Activated T-helper 2 cell treated with anti-CD3 and anti-CD28 coated beads, Interferon-gamma antibody, Interleukin-2, Interleukin-4, amounts not matched to agents 10 μg/mL and 5 μg/mL and 100 μg/mL, durations not matched to agents 14 hours and 24 hours and 36 hours (primary cell): ENCODE data around the gene ADGRD2. TPM values are rescaled to one million over a fixed set of nuclear protein-coding genes. Genes with fewer than 3 reads are reported as not detected.

Experiments
- DNase-seq: peaks from one replicate; pipeline ENCODE4 v3.0.0; 2021; ENCODE audit warnings: low spot score
- H3K27ac Mint-ChIP-seq: one replicate; pipeline ENCODE4 v1.8.0; 2021; ENCODE audit warnings: mixed read lengths
- H3K27me3 Mint-ChIP-seq: one replicate; pipeline ENCODE4 v1.8.0; 2021; ENCODE audit warnings: low read depth, mixed read lengths
- H3K36me3 Mint-ChIP-seq: one replicate; pipeline ENCODE4 v1.8.0; 2021; ENCODE audit warnings: low read depth, mixed read lengths
- H3K4me1 Mint-ChIP-seq: one replicate; pipeline ENCODE4 v1.8.0; 2021; ENCODE audit warnings: low read depth, mixed read lengths
- H3K4me3 Mint-ChIP-seq: one replicate; pipeline ENCODE4 v1.8.0; 2021; ENCODE audit warnings: low read depth, mild to moderate bottlenecking, moderate library complexity, mixed read lengths
- H3K9me3 Mint-ChIP-seq: one replicate; pipeline ENCODE4 v1.8.0; 2021; ENCODE audit warnings: mixed read lengths
- intact Hi-C: fragments of 100-400 bp; cut with micrococcal nuclease; formaldehyde crosslinking; loops from one replicate; pipeline ENCODE4 v1.15.1; 2023
- total RNA-seq: library from RNA; stranded (reverse); gene quantifications from 2 replicates; pipeline ENCODE4 v1.2.3, GENCODE V29; 2022

ADGRD2 gene
- total RNA-seq, 1 donor from 2014 or later = not detected

DNA sequence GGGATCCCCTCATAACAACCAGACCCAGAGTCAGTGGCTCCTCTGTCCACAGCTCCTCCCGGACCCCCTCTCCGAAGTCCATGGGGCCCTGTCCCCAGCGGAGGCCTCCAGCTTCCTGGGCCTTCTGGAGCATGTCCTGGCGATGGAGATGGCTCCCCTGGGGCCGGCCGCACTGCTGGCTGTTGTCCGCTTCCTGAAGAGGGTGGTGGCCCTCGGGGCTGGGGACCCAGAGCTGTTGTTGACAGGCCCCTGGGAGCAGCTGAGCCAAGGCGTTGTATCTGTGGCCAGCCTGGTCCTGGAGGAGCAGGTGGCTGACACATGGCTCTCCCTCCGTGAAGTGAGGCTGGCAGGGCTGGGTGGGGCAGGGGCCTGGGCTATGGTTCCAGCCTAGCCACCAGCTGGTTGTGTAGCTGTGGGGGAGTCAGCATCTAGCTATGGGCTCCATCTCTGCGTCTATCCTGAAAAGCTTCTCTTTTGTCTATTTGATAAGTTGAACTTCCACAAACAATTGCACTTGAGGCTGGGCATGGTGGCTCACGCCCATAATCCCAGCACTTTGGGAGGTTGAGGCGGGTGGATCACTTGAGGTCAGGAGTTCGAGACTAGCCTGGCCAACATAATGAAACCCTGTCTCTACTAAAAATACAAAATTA is 4.7 kb downstream of the ADGRD2 start:
- Mint-ChIP-seq H3K27ac (no peak overlapping the region), H3K9me3 (no peaks in the 10 kb centered on the region), H3K36me3 (no peaks in the 10 kb centered on the region), H3K4me1 (no peaks in the 10 kb centered on the region), H3K4me3 (no peak overlapping the region), H3K27me3 (peaks cover 20% of the 10 kb centered on the region)
- intact Hi-C loops = no loop called here
- no peak for DNase-seq

DNA sequence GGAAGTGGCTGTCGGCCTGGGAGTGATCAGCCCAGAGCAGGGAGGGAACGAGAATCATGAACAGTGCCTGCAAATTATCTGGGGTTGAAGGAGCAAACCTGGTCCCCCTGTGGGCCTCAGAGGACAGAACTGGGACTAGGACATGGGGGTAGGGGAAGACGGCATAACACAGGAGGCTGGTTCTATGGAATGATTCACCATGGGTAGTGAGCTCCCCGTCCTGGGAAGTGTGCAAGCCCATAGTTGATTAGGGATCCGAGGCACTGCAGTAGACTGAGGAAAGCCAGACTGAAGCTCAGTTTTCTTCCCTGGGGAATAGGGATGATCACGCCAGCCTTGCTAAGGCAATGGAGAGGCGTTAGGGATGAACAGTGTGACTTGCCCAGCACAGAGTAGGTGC is 5.6 kb downstream of the ADGRD2 start:
- Mint-ChIP-seq H3K27me3 (peaks cover 14% of the 10 kb centered on the region), H3K36me3 (no peaks in the 10 kb centered on the region), H3K9me3 (no peaks in the 10 kb centered on the region), H3K4me1 (no peaks in the 10 kb centered on the region), H3K27ac (no peak overlapping the region), H3K4me3 (no peak overlapping the region)
- intact Hi-C loops = no loop called here
- no peak for DNase-seq

DNA sequence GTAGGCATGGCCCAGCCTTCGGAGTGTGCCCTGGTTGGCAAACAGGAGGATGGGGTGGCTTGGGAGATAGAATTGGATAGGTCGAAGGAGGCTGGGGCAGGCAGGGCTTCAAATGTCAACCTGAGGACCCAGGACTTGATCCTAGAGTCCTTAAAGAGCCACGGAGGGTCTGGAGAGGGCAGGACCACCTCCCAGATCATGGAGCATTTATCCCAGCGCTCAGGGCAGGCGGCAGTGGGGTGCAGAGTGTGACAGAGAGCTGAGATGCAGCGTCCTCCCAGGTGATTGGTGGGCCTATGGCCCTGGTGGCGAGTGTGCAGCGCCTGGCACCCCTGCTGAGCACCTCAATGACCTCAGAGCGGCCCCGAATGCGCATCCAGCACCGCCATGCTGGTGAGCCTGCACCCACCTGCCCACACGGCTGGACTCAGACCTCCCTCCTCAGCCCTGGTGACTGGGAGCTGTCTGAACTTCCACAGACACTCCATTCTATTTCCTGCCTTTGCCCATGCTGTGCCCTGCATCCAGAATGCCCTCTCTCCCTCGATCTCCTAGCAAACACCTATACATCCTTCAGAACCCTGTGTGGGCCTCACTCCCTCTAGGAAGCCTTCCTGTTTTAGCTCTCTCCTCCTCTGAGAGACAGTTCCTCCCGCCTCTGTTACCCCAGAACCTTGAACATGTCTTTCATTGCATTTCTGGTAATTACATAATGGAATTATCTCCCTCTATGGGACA is 6.3 kb downstream of the ADGRD2 start:
- H3K27me3 Mint-ChIP-seq = peaks cover 8% of the 10 kb centered on the region
- no peak for DNase-seq
- H3K36me3 Mint-ChIP-seq = no peaks in the 10 kb centered on the region
- intact Hi-C loops = no loop called here
- no peaks in the 10 kb centered on the region for H3K4me1 Mint-ChIP-seq
- no peak overlapping the region for H3K27ac Mint-ChIP-seq
- no peaks in the 10 kb centered on the region for H3K9me3 Mint-ChIP-seq
- H3K4me3 Mint-ChIP-seq = no peak overlapping the region

DNA sequence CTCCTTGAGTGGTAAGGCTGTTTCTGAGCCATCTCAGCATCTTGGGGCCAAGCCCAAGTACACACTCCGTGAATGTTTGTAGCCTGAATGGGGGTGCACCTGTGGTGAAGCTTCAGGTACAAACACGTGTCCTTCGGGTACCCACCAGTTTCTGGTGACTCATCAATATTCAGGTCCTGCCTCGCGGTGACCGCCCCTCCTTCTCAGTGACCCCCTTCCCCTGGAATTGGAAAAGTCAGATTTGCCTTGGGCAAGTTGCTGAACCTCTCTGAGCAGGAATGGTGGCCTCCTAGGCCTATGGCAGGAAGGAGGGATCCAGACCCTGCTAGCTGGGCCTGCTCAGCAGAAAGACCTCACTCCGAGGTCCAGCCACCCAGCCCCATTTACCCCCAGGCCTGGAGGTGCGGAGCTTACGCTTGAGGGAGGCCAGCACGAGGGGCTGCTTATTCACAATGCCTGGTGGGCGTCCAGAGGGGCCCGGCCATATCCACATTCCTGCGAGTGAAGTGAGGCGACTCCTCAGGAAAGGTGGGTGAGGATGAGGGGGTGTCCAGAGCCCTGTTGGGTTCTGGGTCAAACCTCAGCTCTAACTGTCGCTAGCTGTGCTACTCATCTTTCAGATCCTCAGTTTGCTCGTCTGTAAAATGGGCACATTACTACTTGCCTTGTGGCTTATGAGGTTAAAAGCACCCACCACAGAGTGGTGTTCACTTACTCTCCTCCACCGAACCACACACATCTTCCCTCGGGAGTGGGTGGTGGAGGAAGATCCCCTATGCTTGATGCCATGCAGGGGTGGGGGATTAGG is 7.0 kb downstream of the ADGRD2 start:
- Mint-ChIP-seq H3K4me1 (no peaks in the 10 kb centered on the region), H3K36me3 (no peaks in the 10 kb centered on the region), H3K27ac (no peak overlapping the region), H3K4me3 (no peak overlapping the region), H3K27me3 (peaks cover 6% of the 10 kb centered on the region), H3K9me3 (no peaks in the 10 kb centered on the region)
- intact Hi-C loops = no loop called here
- no peak for DNase-seq

DNA sequence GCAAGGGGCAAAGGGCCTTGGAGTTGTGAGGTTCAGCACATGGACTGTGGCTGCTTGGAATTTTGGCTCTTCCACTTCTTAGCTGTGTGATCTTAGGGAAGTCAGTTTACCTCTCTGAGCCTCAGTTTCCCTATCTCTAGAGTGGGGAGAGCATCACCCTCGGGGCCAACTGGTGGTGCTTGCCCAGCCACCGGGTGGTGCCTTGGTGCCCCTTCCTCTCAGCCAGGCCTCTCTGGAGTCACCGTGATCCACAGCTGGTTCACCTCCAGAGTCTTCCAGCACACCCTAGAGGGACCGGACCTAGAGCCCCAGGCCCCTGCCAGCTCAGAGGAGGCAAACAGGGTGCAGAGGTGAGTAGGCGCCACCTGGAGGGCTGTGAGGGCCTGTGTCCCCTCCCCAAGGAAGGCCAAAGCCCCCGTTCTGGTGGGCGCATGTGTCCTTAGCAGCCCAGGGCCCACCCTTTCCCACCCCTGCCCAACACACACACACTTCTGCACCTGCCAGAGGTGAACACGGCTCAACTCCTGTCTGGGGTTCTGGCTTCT is 7.7 kb downstream of the ADGRD2 start:
- no peaks in the 10 kb centered on the region for H3K36me3 Mint-ChIP-seq
- H3K4me3 Mint-ChIP-seq = no peak overlapping the region

DNA sequence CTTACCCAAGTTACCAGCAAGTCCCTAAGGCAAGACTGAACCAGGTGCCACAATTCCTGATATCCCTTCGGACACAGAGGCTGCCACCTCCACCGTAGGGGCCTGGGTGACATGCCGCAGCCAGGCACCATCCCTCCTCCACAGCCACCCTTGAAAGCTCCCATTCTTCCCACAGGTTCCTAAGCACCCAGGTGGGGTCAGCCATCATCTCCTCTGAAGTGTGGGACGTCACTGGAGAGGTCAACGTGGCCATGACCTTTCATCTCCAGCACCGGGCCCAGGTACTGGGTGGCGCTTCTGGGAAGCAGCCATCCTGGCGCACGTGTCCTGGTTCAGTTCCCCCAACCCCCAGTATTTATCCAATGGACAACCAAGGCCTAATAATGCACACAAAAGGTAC is 8.2 kb downstream of the ADGRD2 start:
- DNase-seq = no peak
- Mint-ChIP-seq H3K27me3 (peaks cover 12% of the 10 kb centered on the region), H3K27ac (no peak overlapping the region), H3K9me3 (no peaks in the 10 kb centered on the region), H3K4me1 (no peaks in the 10 kb centered on the region), H3K36me3 (no peaks in the 10 kb centered on the region), H3K4me3 (no peak overlapping the region)
- intact Hi-C loops = no loop called here

More for the DNA sequence above, 7.7 kb downstream of the ADGRD2 start:
- intact Hi-C loops = no loop called here
- H3K27ac Mint-ChIP-seq = no peak overlapping the region
- no peaks in the 10 kb centered on the region for H3K4me1 Mint-ChIP-seq
- no peaks in the 10 kb centered on the region for H3K9me3 Mint-ChIP-seq
- no peak for DNase-seq
- H3K27me3 Mint-ChIP-seq = peaks cover 8% of the 10 kb centered on the region

DNA sequence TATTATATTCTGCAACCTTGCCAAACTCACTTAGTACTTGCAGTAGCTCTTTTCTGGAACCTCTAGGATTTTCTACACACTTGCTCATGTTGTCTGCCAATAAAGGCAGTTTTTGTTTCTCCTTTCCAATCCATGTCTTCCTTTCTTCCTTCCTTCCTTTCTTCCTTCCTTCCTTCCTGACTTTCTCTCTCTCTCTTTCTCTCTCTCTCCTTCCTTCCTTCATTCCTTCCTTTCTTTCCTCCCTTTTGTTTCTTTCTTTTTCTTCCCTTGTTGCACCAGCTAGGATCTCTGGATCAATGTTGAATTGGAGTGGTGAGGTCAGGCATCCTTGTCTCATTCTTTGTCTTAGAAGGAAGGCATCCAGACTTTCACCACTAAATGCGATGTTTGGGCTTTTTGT is 12.5 kb downstream of the ADGRD2 start:
- no peaks in the 10 kb centered on the region for H3K36me3 Mint-ChIP-seq
- no peaks in the 10 kb centered on the region for H3K4me1 Mint-ChIP-seq
- H3K27me3 Mint-ChIP-seq = peaks cover 13% of the 10 kb centered on the region
- H3K9me3 Mint-ChIP-seq = no peaks in the 10 kb centered on the region
- no peak overlapping the region for H3K4me3 Mint-ChIP-seq
- DNase-seq = no peak
- H3K27ac Mint-ChIP-seq = no peak overlapping the region
- intact Hi-C loops = no loop called here

DNA sequence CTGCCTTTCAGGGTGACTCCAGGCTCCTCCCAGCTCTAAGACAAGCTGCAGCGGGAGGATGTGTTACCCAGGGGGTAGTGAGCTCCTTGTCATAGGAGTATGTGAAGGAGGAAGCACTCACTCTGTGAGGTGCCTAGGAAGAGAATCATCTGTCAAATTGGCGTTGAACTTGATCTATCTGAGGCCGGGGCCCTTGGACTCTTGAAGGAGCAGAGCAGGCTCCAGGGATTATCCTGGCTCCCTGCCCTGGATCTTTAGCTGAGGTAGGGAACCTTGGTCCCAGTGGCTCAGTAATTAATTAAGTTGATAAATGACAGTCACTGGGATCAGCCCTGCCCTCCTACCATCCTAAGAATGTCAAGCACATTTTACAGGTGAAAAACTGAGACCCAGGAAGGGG is 15.5 kb downstream of the ADGRD2 start:
- intact Hi-C loops = no loop called here
- Mint-ChIP-seq H3K4me1 (no peaks in the 10 kb centered on the region), H3K4me3 (no peak overlapping the region), H3K27ac (no peak overlapping the region), H3K27me3 (peaks cover 13% of the 10 kb centered on the region), H3K36me3 (no peaks in the 10 kb centered on the region), H3K9me3 (no peaks in the 10 kb centered on the region)
- DNase-seq = no peak

DNA sequence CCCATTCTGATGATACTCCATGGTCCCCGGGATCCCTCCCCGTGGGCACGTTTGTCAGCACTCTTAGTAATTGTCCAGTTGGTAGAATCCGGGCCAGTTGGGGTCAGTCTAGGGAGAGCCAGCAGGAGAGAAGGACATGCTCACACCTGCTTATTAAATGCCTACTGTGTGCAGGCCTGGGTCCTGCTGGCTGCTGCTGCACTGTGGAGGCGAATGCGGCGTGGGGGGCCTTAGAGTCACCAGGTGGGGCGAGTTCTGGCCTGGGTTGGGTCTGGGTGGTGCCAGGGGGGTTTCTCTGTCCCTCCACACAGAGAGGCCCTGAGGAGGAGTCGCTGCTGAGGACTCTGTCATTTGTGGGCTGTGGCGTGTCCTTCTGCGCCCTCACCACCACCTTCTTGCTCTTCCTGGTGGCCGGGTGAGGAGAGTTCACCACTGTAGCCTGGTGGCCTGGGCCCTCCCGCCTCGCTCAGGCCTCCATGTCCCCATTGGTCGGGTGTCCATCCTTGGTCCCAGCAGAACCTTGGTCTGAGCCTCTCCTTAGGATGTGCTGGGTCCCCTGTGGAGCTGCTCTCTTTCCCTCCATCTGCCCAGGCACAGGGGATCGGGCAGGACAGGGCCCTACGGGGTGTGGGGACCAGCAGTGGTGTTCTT is 17.3 kb downstream of the ADGRD2 start:
- Mint-ChIP-seq H3K4me1 (no peaks in the 10 kb centered on the region), H3K27me3 (peaks cover 8% of the 10 kb centered on the region), H3K27ac (no peak overlapping the region), H3K4me3 (no peak overlapping the region), H3K9me3 (no peaks in the 10 kb centered on the region), H3K36me3 (no peaks in the 10 kb centered on the region)
- intact Hi-C loops = no loop called here
- no peak for DNase-seq

DNA sequence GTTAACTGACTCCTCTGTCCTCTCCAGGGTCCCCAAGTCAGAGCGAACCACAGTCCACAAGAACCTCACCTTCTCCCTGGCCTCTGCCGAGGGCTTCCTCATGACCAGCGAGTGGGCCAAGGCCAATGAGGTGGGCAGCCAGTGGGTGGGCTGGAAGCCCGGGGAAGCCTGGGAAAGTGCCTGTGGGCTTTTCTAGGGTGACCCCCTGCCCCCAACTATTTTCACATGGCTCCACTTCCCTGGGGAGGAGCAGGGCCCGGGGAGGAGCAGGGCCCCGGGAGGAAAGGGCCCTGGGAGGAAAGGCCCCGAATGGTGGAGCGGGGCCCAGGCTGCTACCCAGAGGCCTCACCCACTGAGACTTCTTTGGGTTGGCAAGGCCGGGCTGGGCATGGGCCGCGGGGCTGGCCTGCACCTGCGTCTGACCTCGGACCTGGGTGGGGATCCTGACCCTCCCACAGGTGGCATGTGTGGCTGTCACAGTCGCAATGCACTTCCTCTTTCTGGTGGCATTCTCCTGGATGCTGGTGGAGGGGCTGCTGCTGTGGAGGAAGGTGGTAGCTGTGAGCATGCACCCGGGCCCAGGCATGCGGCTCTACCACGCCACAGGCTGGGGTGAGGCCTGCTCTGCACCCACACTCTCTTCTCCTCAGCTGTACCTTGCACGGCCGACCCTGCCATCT is 17.9 kb downstream of the ADGRD2 start:
- no peaks in the 10 kb centered on the region for H3K9me3 Mint-ChIP-seq
- H3K4me3 Mint-ChIP-seq = no peak overlapping the region
- H3K36me3 Mint-ChIP-seq = no peaks in the 10 kb centered on the region
- H3K4me1 Mint-ChIP-seq = no peaks in the 10 kb centered on the region
- H3K27me3 Mint-ChIP-seq = peaks cover 3% of the 10 kb centered on the region
- H3K27ac Mint-ChIP-seq = no peak overlapping the region
- DNase-seq = no peak
- intact Hi-C loops = no loop called here

DNA sequence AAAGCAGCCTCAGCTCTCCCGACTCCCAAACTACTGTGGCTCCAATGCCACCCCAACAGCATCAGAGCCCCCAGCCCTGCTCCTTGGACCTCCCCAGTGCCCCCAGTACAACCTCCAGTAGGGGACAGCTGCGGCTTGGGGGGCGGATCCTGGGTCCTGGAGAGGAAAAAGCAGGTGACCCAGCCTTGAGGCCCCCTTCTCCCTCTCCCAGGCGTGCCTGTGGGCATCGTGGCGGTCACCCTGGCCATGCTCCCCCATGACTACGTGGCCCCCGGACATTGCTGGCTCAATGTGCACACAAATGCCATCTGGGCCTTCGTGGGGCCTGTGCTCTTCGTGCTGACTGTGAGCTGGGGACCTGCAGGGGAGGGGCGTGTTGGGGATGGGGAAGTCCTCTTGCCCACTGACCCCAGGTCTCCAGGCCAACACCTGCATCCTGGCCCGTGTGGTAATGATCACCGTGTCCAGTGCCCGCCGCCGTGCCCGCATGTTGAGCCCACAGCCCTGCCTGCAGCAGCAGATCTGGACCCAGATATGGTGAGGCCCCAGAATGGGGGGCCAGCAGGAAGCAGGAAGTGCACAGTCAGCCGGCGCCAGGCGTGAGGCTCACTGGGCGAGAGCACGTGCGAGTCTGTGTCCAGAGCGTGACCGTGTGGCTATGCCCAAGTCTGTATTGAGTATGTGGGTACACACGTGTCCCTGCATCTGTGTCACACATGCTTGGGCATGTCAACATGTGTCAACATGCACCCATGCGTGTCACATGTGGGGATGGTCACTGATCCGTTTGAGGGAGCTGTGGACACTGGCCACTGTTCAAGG is 19.0 kb downstream of the ADGRD2 start:
- no peaks in the 10 kb centered on the region for H3K27me3 Mint-ChIP-seq

More for the DNA sequence above, 19.0 kb downstream of the ADGRD2 start:
- DNase-seq = no peak
- H3K4me1 Mint-ChIP-seq = no peaks in the 10 kb centered on the region
- no peak overlapping the region for H3K4me3 Mint-ChIP-seq
- intact Hi-C loops = no loop called here
- H3K27ac Mint-ChIP-seq = no peak overlapping the region
- no peaks in the 10 kb centered on the region for H3K9me3 Mint-ChIP-seq
- no peaks in the 10 kb centered on the region for H3K36me3 Mint-ChIP-seq
